CD1c-positive myeloid dendritic cell (primary cell): ENCODE data around the gene OR6C65.
"Not testable (repeated sequence)": the region's sequence is repeated elsewhere in the genome, so short reads cannot be mapped to it uniquely, and the experiment has no call there.

Experiments used
- DNase-seq: peaks from one replicate; pipeline ENCODE4 v3.0.0-alpha.2; 2016; ENCODE audit errors: extremely low spot score

Gene OR6C65

GRCh38 chr12:55400229-55400628 lies at the start of gene OR6C65:
OR6C65 (plus strand) TSS chr12:55400529; CDS start chr12:55400529, 0 bp downstream.
- no peak for DNase-seq

- DNase-seq: not testable (repeated sequence)
Observed at GRCh38 chr12:55355338-55355737, 45.0 kb upstream of the OR6C65 start.

GRCh38 chr12:55362675-55363074 lies 37.7 kb upstream of the OR6C65 start, which contains the start of gene OR6C75:
OR6C75 (plus strand) TSS chr12:55362975; CDS start chr12:55365111, 2,136 bp downstream.
- no peak for DNase-seq

GRCh38 chr12:55365086-55365485 lies 35.2 kb upstream of the OR6C65 start:
- no peak for DNase-seq

GRCh38 chr12:55372521-55372920 lies 27.8 kb upstream of the OR6C65 start:
- DNase-seq: no peak

GRCh38 chr12:55385891-55386290 lies 14.4 kb upstream of the OR6C65 start:
- DNase-seq: no peak

- DNase-seq: no peak
Observed at GRCh38 chr12:55392032-55392795, 8.1 kb upstream of the OR6C65 start.

- no peak for DNase-seq
Observed at GRCh38 chr12:55396326-55396725, 4.0 kb upstream of the OR6C65 start.

GRCh38 chr12:55407866-55408265 lies 7.5 kb downstream of the OR6C65 start:
- no peak for DNase-seq

GRCh38 chr12:55409133-55409532 lies 8.8 kb downstream of the OR6C65 start:
- not testable (repeated sequence) for DNase-seq

- DNase-seq: not testable (repeated sequence)
Observed at GRCh38 chr12:55412138-55412537, 11.8 kb downstream of the OR6C65 start.

GRCh38 chr12:55413498-55414388 lies 13.4 kb downstream of the OR6C65 start:
- not testable (repeated sequence) for DNase-seq

- not testable (repeated sequence) for DNase-seq
Observed at GRCh38 chr12:55414396-55414823, 14.1 kb downstream of the OR6C65 start.

- not testable (repeated sequence) for DNase-seq
Observed at GRCh38 chr12:55414889-55415288, 14.6 kb downstream of the OR6C65 start.

GRCh38 chr12:55416961-55417360 lies 16.6 kb downstream of the OR6C65 start:
- no peak for DNase-seq

GRCh38 chr12:55420307-55420962 lies 20.1 kb downstream of the OR6C65 start:
- DNase-seq: no peak

GRCh38 chr12:55425954-55426353 lies 25.6 kb downstream of the OR6C65 start, which contains the start of gene OR6C76:
OR6C76 (plus strand) TSS chr12:55426254; CDS start chr12:55426254, 0 bp downstream.
- DNase-seq: no peak

GRCh38 chr12:55428331-55429243 lies 28.3 kb downstream of the OR6C65 start:
- DNase-seq: peak; percentile 11

- DNase-seq: not testable (repeated sequence)
Observed at GRCh38 chr12:55441233-55441632, 40.9 kb downstream of the OR6C65 start.

- DNase-seq: no peak
Observed at GRCh38 chr12:55443776-55444175, 43.4 kb downstream of the OR6C65 start, which contains the start of gene OR6C2. OR6C2 (plus strand) TSS chr12:55444076; CDS start chr12:55452214, 8,138 bp downstream.

- DNase-seq: no peak
Observed at GRCh38 chr12:55445357-55445756, 45.0 kb downstream of the OR6C65 start.
